ENCODE measurements around the gene SLC5A3.

DNA sequence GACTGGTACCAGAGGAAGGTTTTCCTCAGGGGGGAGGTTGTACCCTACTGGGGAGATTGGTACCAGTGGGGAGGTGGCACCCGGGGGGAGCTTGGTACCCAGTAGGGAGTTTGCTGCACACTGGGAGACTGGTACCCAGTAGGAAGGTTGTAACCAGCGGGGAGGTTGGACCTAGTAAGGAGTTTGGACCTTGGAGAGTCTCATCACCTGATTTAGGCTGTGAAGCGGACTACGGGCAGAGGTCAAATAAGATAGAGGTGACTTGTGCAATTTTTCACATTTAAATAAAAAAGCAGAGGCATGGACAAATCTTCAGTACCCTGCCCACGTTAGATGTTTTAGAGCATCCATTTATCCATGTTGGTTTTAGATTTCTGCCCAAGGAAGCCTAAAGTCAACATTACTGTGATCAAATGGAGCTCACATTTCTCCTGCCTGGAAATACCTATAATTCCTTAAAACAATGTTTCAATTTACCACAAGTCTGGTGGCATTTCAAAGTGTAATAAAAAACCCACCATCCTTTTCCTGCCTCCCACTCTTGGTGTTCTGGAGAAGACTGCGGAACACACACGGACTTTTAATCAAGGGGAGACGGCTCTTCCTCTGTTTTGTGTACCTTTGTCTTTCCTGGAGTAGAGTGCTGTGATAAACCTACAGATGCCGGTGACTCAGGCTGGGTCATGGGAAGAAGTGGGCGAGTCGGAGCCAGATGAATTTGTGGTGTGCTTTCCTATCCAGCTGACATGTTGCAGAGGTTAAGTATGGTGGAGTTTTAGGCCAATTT, 36.2 kb upstream of the SLC5A3 start:
- TF ChIP-seq, protein P1, sequence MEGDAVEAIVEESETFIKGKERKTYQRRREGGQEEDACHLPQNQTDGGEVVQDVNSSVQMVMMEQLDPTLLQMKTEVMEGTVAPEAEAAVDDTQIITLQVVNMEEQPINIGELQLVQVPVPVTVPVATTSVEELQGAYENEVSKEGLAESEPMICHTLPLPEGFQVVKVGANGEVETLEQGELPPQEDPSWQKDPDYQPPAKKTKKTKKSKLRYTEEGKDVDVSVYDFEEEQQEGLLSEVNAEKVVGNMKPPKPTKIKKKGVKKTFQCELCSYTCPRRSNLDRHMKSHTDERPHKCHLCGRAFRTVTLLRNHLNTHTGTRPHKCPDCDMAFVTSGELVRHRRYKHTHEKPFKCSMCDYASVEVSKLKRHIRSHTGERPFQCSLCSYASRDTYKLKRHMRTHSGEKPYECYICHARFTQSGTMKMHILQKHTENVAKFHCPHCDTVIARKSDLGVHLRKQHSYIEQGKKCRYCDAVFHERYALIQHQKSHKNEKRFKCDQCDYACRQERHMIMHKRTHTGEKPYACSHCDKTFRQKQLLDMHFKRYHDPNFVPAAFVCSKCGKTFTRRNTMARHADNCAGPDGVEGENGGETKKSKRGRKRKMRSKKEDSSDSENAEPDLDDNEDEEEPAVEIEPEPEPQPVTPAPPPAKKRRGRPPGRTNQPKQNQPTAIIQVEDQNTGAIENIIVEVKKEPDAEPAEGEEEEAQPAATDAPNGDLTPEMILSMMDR (conservative IDR thresholded peaks at IDR 0.05): no peak
- TF ChIP-seq ZFX (IDR thresholded peaks at IDR 0.05): no peak
